Stimulated activated CD8-positive, alpha-beta memory T cell treated with anti-CD3 and anti-CD28 coated beads, Interleukin-12 subunit alpha, Interleukin-12 subunit beta, amount 100 ng/mL, for 4 hours (primary cell): ENCODE measurements around the gene RGPD8.

Experiments
- DNase-seq: peaks from one replicate; pipeline ENCODE4 v3.0.0-alpha.2; 2020; ENCODE audit warnings: low read depth

Gene RGPD8

DNA sequence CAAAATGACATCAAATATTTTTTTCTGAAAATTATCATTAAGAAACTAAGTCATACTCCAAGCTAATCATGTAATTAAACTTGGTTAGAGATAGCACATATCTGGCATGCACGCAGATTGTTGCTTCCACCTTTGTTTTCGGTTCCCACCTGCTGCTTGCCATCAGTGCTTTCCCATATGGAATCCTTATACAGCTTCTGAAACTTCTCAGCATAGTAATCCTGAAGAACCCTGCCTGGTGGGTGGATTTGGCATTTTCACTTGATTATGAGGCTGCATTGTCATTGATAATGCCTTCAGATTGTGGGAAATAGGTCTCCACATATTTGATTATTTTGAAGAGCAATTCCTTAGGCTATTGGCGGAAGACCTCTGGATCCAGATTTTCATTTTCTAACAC, 110.5 kb downstream of the RGPD8 start:
- no peak for DNase-seq

DNA sequence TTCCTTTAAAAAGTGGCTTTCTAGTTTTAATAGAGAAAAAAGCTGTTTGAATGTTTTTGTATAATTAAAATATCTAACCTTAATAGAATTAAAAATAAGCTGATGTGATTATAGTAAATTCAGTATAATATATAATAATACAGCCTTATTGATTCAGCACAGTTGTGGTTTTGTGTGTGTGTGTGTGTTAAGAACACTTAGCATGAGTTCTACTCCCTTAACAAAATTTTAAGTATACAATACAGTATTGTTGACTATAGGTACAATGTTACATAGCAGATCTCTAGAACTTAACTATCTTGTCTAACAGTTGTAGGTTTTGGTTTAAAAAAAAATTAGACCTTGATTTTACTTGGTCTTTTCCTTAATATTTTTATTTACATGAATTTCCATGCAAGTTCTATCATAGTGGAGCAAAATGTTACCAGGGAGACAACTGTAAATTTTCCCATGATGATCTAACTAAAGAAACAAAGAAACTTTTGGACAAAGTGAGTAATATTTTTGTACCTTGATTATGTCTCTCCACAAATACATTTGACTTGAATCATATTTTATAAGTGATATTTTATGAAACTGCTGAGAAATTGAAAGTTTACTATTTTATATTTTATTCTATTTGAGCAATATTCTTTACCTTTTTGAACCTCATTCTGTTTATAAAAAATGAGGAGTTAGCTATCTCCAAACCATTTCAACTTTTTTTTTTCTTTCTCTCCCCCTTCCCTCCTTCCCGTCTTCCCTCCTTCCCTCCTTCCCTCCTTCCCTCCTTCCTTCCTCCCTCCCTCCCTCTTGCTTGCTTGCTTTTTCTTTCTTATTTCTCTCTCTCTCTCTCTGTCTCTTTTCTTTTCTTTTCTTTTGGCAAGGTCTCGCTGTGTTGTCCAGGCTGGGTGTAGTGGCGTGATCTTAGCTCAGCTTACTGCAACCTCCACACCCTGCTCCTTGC, 111.8 kb downstream of the RGPD8 start:
- no peak for DNase-seq
